Stimulated activated naive B cell treated with anti-CD40 and anti-IgM and Interleukin-4, amounts not matched to agents 10 μg/mL and 1 μg/mL and 100 μg/mL, for 72 hours (primary cell): Measurements from ENCODE around the gene MMP24OS.
"Not testable (repeated sequence)": the region's sequence is repeated elsewhere in the genome, so short reads cannot be mapped to it uniquely, and the experiment has no call there.

ENCODE experiments used
- ATAC-seq, 2 donors: fragments of 150-1000 bp; cut with Tn5 transposase; replicated peaks; 2 replicates each; pipeline ENCODE4 v1.10.0; 2021; ENCODE audit warnings: moderate library complexity in 1 of 2
- DNase-seq: peaks from one replicate; pipeline ENCODE4 v3.0.0; 2021
- H3K27ac Mint-ChIP-seq: one replicate; pipeline ENCODE4 v1.8.0; 2022; ENCODE audit warnings: mild to moderate bottlenecking, mixed read lengths
- H3K27me3 Mint-ChIP-seq, 2 donors: one replicate each; pipeline ENCODE4 v1.8.0; 2022; ENCODE audit warnings: mixed read lengths in 2 of 2
- H3K36me3 Mint-ChIP-seq, 2 donors: one replicate each; pipeline ENCODE4 v1.8.0; 2022; ENCODE audit warnings: mixed read lengths in 2 of 2, mild to moderate bottlenecking in 1 of 2
- H3K4me1 Mint-ChIP-seq, 2 donors: one replicate each; pipeline ENCODE4 v1.8.0; 2022; ENCODE audit warnings: mixed read lengths in 2 of 2, mild to moderate bottlenecking in 1 of 2
- H3K4me3 Mint-ChIP-seq, 2 donors: one replicate each; pipeline ENCODE4 v1.8.0; 2022; ENCODE audit warnings: mild to moderate bottlenecking in 2 of 2, mixed read lengths in 2 of 2, moderate library complexity in 1 of 2
- H3K9me3 Mint-ChIP-seq, 2 donors: one replicate each; pipeline ENCODE4 v1.8.0; 2022; ENCODE audit warnings: mixed read lengths in 2 of 2, mild to moderate bottlenecking in 1 of 2

The MMP24OS gene

GRCh38 chr20:35277531-35278395 is at the start of gene MMP24OS:
TSS of gene MMP24OS (minus strand) at chr20:35278122. CDS start at chr20:35277929, 193 bp downstream.
- Mint-ChIP-seq H3K36me3 (peaks cover 45 to 56% of the 10 kb centered on the region in 2 donors), H3K9me3 (no peaks in the 10 kb centered on the region), H3K4me3 (peak within 1 kb of the TSS; percentile 82 to 91), H3K4me1 (peaks cover 28 to 39% of the 10 kb centered on the region in 2 donors), H3K27me3 (no peaks in the 10 kb centered on the region), H3K27ac (peak within 1 kb of the TSS; percentile 97)
- ATAC-seq (peak; percentile 90 to 91), DNase-seq (peak; percentile 88)

DNA sequence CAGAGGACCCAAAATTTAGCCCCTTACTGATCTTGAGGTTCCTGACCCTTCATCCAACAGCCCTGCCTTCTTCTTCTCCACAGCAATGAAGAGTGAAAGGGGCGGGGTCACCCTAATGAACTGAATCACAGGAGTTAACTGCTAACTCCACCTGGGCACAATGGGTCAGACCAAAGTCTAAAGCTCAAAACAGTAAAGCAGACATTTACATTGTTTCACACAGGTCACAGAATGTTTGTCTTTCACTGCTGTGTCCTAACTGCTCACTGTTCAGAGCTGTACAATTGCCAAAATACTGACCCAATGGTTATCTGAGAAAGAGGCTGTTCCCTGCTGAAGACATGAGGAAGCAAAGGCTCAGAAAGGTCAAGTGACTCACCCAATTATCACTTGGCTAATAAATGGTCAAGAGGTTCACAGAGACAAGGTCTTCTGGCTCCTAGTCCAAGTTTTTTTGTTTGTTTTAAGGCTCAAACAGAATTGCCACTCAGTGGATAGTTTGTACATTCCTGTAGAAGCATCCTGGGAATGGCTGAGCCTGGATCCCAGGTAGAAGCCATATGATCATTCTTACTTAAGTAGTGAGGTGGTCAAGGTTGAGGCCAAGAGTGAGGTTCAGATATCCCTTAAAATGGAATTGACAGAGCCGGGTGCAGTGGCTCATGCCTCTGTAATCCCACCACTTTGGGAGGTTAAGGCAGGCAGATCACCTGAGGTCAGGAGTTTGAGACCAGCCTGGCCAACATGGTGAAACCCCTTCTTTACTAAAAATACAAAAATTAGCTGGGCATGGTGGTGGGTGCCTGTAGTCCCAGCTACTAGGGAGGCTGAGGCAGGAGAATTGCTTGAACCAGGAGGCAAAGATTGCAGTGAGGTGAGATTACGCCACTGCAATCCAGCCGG is 49.4 kb upstream of the MMP24OS start:
- Mint-ChIP-seq H3K9me3 (no peaks in the 10 kb centered on the region), H3K36me3 (peaks cover 13 to 31% of the 10 kb centered on the region in 2 donors), H3K4me1 (peaks cover 9 to 10% of the 10 kb centered on the region in 2 donors), H3K4me3 (no peak overlapping the region), H3K27ac (no peak overlapping the region), H3K27me3 (no peaks in the 10 kb centered on the region)
- ATAC-seq (no peak), DNase-seq (no peak)

DNA sequence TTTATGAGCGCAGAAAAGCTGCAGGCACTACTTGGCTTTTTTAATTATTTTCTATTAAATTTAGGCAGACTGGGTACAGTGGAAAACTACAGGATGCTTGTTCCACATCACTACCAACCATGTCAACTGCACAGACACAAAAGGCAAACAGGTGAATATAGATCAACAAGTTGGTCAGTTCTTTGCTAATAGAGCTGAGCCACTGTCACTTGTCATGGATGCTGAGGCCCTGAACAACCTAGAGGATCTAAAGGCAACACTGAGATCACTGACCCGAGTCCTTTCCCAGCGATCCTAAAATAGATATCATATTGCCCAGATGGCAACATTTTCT is 48.8 kb upstream of the MMP24OS start:
- no peak overlapping the region for H3K27ac Mint-ChIP-seq
- H3K4me1 Mint-ChIP-seq = peaks cover 9 to 10% of the 10 kb centered on the region in 2 donors
- peaks cover 13 to 31% of the 10 kb centered on the region in 2 donors for H3K36me3 Mint-ChIP-seq
- H3K9me3 Mint-ChIP-seq = no peaks in the 10 kb centered on the region
- H3K27me3 Mint-ChIP-seq = no peaks in the 10 kb centered on the region
- ATAC-seq (no peak), DNase-seq (no peak)
- H3K4me3 Mint-ChIP-seq = no peak overlapping the region

- peak overlapping the region; percentile 21 for H3K27ac Mint-ChIP-seq
- no peak overlapping the region for H3K4me3 Mint-ChIP-seq
Measured at GRCh38 chr20:35326021-35326739, 48.3 kb upstream of the MMP24OS start.

GRCh38 chr20:35325401-35325800 is 47.5 kb upstream of the MMP24OS start:
- no peak for DNase-seq
- Mint-ChIP-seq H3K27ac (no peak overlapping the region), H3K4me3 (no peak overlapping the region), H3K27me3 (no peaks in the 10 kb centered on the region), H3K36me3 (peaks cover 18 to 33% of the 10 kb centered on the region in 2 donors), H3K4me1 (peaks cover 11 to 13% of the 10 kb centered on the region in 2 donors), H3K9me3 (no peaks in the 10 kb centered on the region)
- ATAC-seq = no peak

More at GRCh38 chr20:35326021-35326739, 48.3 kb upstream of the MMP24OS start:
- H3K9me3 Mint-ChIP-seq = no peaks in the 10 kb centered on the region
- DNase-seq (no peak), ATAC-seq (peak; percentile 65 to 74)
- H3K4me1 Mint-ChIP-seq = peaks cover 9 to 10% of the 10 kb centered on the region in 2 donors
- H3K36me3 Mint-ChIP-seq = peaks cover 13 to 31% of the 10 kb centered on the region in 2 donors
- H3K27me3 Mint-ChIP-seq = no peaks in the 10 kb centered on the region

- peaks cover 13 to 28% of the 10 kb centered on the region in 2 donors for H3K36me3 Mint-ChIP-seq
- H3K27me3 Mint-ChIP-seq = no peaks in the 10 kb centered on the region
- H3K9me3 Mint-ChIP-seq = no peaks in the 10 kb centered on the region
- DNase-seq = no peak
- no peak for ATAC-seq
- no peak overlapping the region for H3K4me3 Mint-ChIP-seq
- H3K4me1 Mint-ChIP-seq = peaks cover 9 to 11% of the 10 kb centered on the region in 2 donors
- H3K27ac Mint-ChIP-seq = no peak overlapping the region
Measured at GRCh38 chr20:35320396-35321126, 42.6 kb upstream of the MMP24OS start.

- Mint-ChIP-seq H3K27ac (no peak overlapping the region), H3K27me3 (no peaks in the 10 kb centered on the region), H3K36me3 (peaks cover 17 to 33% of the 10 kb centered on the region in 2 donors), H3K4me3 (no peak overlapping the region), H3K9me3 (no peaks in the 10 kb centered on the region), H3K4me1 (peaks cover 11 to 14% of the 10 kb centered on the region in 2 donors)
- DNase-seq = no peak
- ATAC-seq = no peak
Measured at GRCh38 chr20:35319871-35320197, 41.9 kb upstream of the MMP24OS start.

DNA sequence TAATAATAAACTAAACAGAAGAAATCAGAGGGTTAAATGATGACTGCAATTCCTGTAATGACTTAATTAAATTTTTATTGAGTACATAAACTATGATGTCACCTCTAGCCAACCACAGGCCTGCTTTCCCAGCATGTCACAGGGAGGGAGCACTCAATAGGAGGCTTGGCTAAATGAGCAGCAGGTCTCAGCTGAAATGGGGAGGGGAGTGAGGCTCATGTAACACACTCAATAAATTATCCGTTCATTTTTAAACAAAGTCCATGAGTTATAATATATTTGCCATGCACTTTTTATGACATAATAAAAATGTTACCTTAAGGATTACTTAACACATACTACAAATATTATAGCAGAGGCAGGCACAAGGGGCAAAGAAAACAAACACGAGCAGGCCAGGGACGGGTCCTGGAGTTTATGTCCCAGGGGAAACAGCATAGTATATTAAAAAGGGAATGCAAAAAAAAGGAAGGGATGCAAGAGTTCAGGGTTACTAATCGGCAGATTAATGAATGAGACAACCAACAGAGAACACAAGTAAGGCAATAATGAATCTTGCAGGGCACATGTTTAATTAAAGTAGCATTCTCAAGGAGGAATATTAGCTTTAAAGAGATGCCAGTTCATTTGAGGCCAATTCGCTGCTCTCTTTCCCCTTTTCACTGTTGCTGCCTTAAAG is 41.4 kb upstream of the MMP24OS start:
- peaks cover 21 to 37% of the 10 kb centered on the region in 2 donors for H3K36me3 Mint-ChIP-seq
- no peak overlapping the region for H3K27ac Mint-ChIP-seq
- H3K9me3 Mint-ChIP-seq = no peaks in the 10 kb centered on the region
- no peak for ATAC-seq
- DNase-seq = no peak
- H3K27me3 Mint-ChIP-seq = no peaks in the 10 kb centered on the region
- H3K4me1 Mint-ChIP-seq = peaks cover 11 to 14% of the 10 kb centered on the region in 2 donors
- no peak overlapping the region for H3K4me3 Mint-ChIP-seq

DNA sequence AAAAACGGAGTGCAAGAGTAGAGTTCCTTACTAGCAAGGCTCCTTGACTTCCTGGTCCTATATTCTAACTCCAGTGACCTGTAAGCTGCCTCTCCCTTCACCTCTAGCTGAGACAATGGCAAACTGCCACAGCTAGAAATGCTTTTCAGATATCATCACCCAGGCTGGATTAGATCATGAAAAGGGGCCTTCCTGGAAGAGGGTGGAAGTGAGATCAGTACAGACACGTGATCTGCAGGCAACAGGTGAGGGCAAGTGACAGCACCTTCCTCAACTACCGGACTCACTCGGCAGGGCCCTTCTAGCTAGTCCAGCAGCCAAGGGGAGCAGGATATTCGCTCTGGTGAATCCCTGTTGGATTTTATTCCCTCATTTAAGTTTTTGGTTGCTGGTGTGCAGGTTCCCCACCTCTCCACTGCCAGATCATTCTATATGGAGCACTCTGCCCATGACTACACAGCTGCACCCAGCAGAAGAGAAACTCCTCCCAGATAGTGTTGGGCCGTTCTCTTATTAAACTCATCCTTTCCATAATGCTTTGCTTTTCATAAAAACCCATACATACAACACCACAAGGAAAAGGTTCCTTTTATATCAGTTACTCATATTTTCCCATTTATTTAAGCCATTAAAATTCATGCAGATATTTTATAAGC is 40.7 kb upstream of the MMP24OS start:
- no peak overlapping the region for H3K4me3 Mint-ChIP-seq
- H3K9me3 Mint-ChIP-seq = no peaks in the 10 kb centered on the region
- DNase-seq (no peak), ATAC-seq (no peak)
- peaks cover 20 to 36% of the 10 kb centered on the region in 2 donors for H3K36me3 Mint-ChIP-seq
- H3K4me1 Mint-ChIP-seq = peaks cover 11 to 14% of the 10 kb centered on the region in 2 donors
- H3K27ac Mint-ChIP-seq = no peak overlapping the region
- no peaks in the 10 kb centered on the region for H3K27me3 Mint-ChIP-seq

GRCh38 chr20:35317416-35318210 is 39.7 kb upstream of the MMP24OS start:
- peaks cover 23 to 39% of the 10 kb centered on the region in 2 donors for H3K36me3 Mint-ChIP-seq
- H3K27me3 Mint-ChIP-seq = no peaks in the 10 kb centered on the region
- DNase-seq = no peak
- H3K4me3 Mint-ChIP-seq = no peak overlapping the region
- no peak for ATAC-seq
- H3K4me1 Mint-ChIP-seq = peaks cover 11 to 15% of the 10 kb centered on the region in 2 donors
- peak overlapping the region; percentile 44 for H3K27ac Mint-ChIP-seq
- H3K9me3 Mint-ChIP-seq = no peaks in the 10 kb centered on the region

- peaks cover 11 to 16% of the 10 kb centered on the region in 2 donors for H3K4me1 Mint-ChIP-seq
- no peaks in the 10 kb centered on the region for H3K27me3 Mint-ChIP-seq
- H3K36me3 Mint-ChIP-seq = peaks cover 29 to 46% of the 10 kb centered on the region in 2 donors
- DNase-seq (no peak), ATAC-seq (no peak)
- H3K9me3 Mint-ChIP-seq = no peaks in the 10 kb centered on the region
- no peak overlapping the region for H3K4me3 Mint-ChIP-seq
- no peak overlapping the region for H3K27ac Mint-ChIP-seq
Measured at GRCh38 chr20:35316086-35316485, 38.2 kb upstream of the MMP24OS start.

- not testable (repeated sequence) for H3K4me3 Mint-ChIP-seq, DNase-seq, H3K9me3 Mint-ChIP-seq, ATAC-seq, H3K27ac Mint-ChIP-seq, H3K27me3 Mint-ChIP-seq
- H3K36me3 Mint-ChIP-seq = peaks cover 28 to 44% of the 10 kb centered on the region in 2 donors
- H3K4me1 Mint-ChIP-seq = peaks cover 10 to 16% of the 10 kb centered on the region in 2 donors
Measured at GRCh38 chr20:35315632-35316020, 37.7 kb upstream of the MMP24OS start.
